GM12891 (cell line): Measurements from ENCODE around the gene AQP10.

Source experiments
- POLR2A ChIP-seq: IDR thresholded peaks from 2 replicates; pipeline ENCODE4 v1.6.1; 2011; ENCODE audit warnings: low read depth, low read length, control low read depth
- POLR2AphosphoS5 ChIP-seq: IDR thresholded peaks from 2 replicates; pipeline ENCODE4 v1.6.1; 2011; ENCODE audit warnings: low read depth, low read length, control low read depth
- POU2F2 ChIP-seq: IDR thresholded peaks from 2 replicates; pipeline ENCODE4 v1.6.1; 2011; ENCODE audit warnings: low read depth, mild to moderate bottlenecking, control low read depth, low read length, moderate library complexity
- SPI1 ChIP-seq: IDR thresholded peaks from 2 replicates; pipeline ENCODE4 v1.6.1; 2011; ENCODE audit warnings: low read depth, low read length, control low read depth
- TAF1 ChIP-seq: IDR thresholded peaks from 2 replicates; pipeline ENCODE4 v1.6.1; 2011; ENCODE audit warnings: low read depth, low read length, control low read depth

- no peak for TF ChIP-seq POLR2A
- TF ChIP-seq TAF1, result no peak
- TF ChIP-seq POLR2AphosphoS5, result no peak
- no peak for TF ChIP-seq POU2F2
- no peak for TF ChIP-seq SPI1
Observed at GRCh38 chr1:154313066-154313356, 7.9 kb upstream of the AQP10 start.
